Measurements from ENCODE around the gene CYBC1. TPM values are rescaled to one million over a fixed set of nuclear protein-coding genes. Genes with fewer than 3 reads are reported as not detected.

Gene CYBC1
- polyA plus RNA-seq, 3 donors, result 160 to 225 (median 217) TPM

DNA sequence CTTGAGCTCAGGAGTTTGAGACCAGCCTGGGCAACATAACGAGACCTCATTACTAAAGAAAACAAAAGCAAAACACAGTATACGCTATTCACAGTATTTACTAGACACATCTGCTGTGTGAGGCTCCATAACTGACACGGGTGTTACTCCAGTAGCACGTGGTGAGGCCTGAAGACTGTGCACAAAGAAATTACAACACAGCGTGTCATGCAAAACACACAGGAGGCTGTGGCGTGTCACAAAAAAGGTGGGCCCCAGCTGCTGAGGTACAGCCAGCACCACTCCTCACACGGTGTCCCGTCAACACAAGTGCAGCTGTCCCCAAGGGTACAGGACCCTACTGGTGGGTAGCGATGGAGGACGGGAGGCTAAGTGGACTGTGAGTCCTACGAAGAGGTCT lies 2.7 kb downstream of the CYBC1 start:
- H3K36me3 ChIP-seq (replicated peaks in 1 of 2; ENCODE audit: control insufficient read depth in 1 of 2, insufficient read depth in 2 of 2, low read length in 2 of 2), result peaks cover 42 to 47% of the 10 kb centered on the region in 2 donors
- peaks cover 73% of the 10 kb centered on the region for H4K20me1 ChIP-seq (ENCODE audit: insufficient read depth, low read length)
- Mint-ChIP-seq H3K4me3 (no peak overlapping the region), H3K36me3 (peaks cover 23 to 48% of the 10 kb centered on the region in 2 donors), H3K27me3 (ENCODE audit: low read depth in 3 of 3) (peaks cover 0 to 1% (median 0%) of the 10 kb centered on the region in 3 donors), H3K27ac (peak overlapping the region in 4 of 7 donors; percentile 8 to 61 (median 22)), H3K4me1 (peaks cover 24% of the 10 kb centered on the region), H3K9me3 (no peaks in the 10 kb centered on the region)
- peak overlapping the region; percentile 20 to 48 for H3K27ac ChIP-seq (ENCODE audit: low read depth in 1 of 2, low read length in 2 of 2)
- DNase-seq, result no peak
- intact Hi-C loops (cut with micrococcal nuclease), result no loop called here
- no peaks in the 10 kb centered on the region for H3K9me3 ChIP-seq (replicated peaks in 1 of 2; ENCODE audit: control insufficient read depth in 1 of 2, insufficient read depth in 1 of 2, low read length in 2 of 2)
- TF ChIP-seq, protein P1, sequence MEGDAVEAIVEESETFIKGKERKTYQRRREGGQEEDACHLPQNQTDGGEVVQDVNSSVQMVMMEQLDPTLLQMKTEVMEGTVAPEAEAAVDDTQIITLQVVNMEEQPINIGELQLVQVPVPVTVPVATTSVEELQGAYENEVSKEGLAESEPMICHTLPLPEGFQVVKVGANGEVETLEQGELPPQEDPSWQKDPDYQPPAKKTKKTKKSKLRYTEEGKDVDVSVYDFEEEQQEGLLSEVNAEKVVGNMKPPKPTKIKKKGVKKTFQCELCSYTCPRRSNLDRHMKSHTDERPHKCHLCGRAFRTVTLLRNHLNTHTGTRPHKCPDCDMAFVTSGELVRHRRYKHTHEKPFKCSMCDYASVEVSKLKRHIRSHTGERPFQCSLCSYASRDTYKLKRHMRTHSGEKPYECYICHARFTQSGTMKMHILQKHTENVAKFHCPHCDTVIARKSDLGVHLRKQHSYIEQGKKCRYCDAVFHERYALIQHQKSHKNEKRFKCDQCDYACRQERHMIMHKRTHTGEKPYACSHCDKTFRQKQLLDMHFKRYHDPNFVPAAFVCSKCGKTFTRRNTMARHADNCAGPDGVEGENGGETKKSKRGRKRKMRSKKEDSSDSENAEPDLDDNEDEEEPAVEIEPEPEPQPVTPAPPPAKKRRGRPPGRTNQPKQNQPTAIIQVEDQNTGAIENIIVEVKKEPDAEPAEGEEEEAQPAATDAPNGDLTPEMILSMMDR (IDR thresholded peaks at IDR 0.05), result no peak
- peaks cover 28 to 38% of the 10 kb centered on the region in 2 donors for H3K4me1 ChIP-seq (ENCODE audit: control insufficient read depth in 1 of 2, insufficient read depth in 2 of 2, low read length in 2 of 2)
- H3K4me2 ChIP-seq (replicated peaks; ENCODE audit: extremely low read depth, low read length, poor library complexity, severe bottlenecking), result no peak overlapping the region
- WGBS (ENCODE audit: insufficient coverage), result 84% methylated on average over 6 of the region's 11 CpGs
- no peaks in the 10 kb centered on the region for H3K27me3 ChIP-seq (ENCODE audit: control insufficient read depth in 2 of 2, insufficient read depth in 2 of 2, low read length in 2 of 2)
- H2AFZ ChIP-seq (ENCODE audit: insufficient read depth, low read depth, low read length, poor library complexity, severe bottlenecking), result no peak overlapping the region
- H3K79me2 ChIP-seq (ENCODE audit: insufficient read depth, low read length), result peaks cover 66% of the 10 kb centered on the region
- H3K9ac ChIP-seq (ENCODE audit: insufficient read depth, low read length, poor library complexity, severe bottlenecking), result no peak overlapping the region
- H3K4me3 ChIP-seq (replicated peaks in 1 of 3; ENCODE audit: low read depth in 2 of 3, low read length in 3 of 3), result no peak overlapping the region

DNA sequence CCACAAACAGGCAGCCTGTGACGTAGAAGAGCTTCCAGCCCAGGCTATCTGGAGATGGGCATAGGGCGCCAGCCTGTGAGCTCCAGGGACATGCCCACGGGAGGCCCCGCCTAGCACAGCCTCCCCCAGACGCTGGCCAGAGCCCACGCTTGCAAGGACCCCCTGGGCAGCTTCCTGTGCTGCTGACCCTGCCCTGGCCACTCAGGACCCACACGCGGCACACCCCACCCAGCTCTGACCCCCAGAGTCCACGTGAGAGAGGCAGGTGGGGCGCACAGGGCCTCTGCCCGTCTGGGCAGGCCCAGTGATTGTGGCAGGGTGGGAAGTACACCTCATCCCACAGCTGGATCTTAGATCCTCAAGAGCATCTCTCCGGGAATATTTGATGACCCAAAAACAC lies 3.9 kb downstream of the CYBC1 start:
- Histone ChIP-seq H4K20me1 (ENCODE audit: insufficient read depth, low read length) (peaks cover 85% of the 10 kb centered on the region), H3K27ac (ENCODE audit: low read depth in 1 of 2, low read length in 2 of 2) (peak overlapping the region in 1 of 2 donors; percentile 31), H3K9me3 (replicated peaks in 1 of 2; ENCODE audit: control insufficient read depth in 1 of 2, insufficient read depth in 1 of 2, low read length in 2 of 2) (no peaks in the 10 kb centered on the region), H3K4me2 (replicated peaks; ENCODE audit: extremely low read depth, low read length, poor library complexity, severe bottlenecking) (no peak overlapping the region), H3K4me1 (ENCODE audit: control insufficient read depth in 1 of 2, insufficient read depth in 2 of 2, low read length in 2 of 2) (peaks cover 30 to 38% of the 10 kb centered on the region in 2 donors), H3K36me3 (replicated peaks in 1 of 2; ENCODE audit: control insufficient read depth in 1 of 2, insufficient read depth in 2 of 2, low read length in 2 of 2) (peaks cover 54 to 60% of the 10 kb centered on the region in 2 donors), H2AFZ (ENCODE audit: insufficient read depth, low read depth, low read length, poor library complexity, severe bottlenecking) (no peak overlapping the region), H3K4me3 (replicated peaks in 1 of 3; ENCODE audit: low read depth in 2 of 3, low read length in 3 of 3) (no peak overlapping the region), H3K27me3 (ENCODE audit: control insufficient read depth in 2 of 2, insufficient read depth in 2 of 2, low read length in 2 of 2) (no peaks in the 10 kb centered on the region), H3K79me2 (ENCODE audit: insufficient read depth, low read length) (peaks cover 68% of the 10 kb centered on the region), H3K9ac (ENCODE audit: insufficient read depth, low read length, poor library complexity, severe bottlenecking) (no peak overlapping the region)
- H3K27ac Mint-ChIP-seq, result peak overlapping the region in 3 of 7 donors; percentile 18 to 63 (median 37)
- TF ChIP-seq, protein P1 (IDR thresholded peaks at IDR 0.05), result no peak
- WGBS (ENCODE audit: insufficient coverage), result 95% methylated on average over 7 of the region's 12 CpGs
- H3K4me3 Mint-ChIP-seq, result no peak overlapping the region
- DNase-seq, result no peak
- peaks cover 29 to 60% of the 10 kb centered on the region in 2 donors for H3K36me3 Mint-ChIP-seq
- peaks cover 0 to 1% (median 0%) of the 10 kb centered on the region in 3 donors for H3K27me3 Mint-ChIP-seq (ENCODE audit: low read depth in 3 of 3)
- intact Hi-C loops (cut with micrococcal nuclease), result no loop called here
- peaks cover 22% of the 10 kb centered on the region for H3K4me1 Mint-ChIP-seq
- no peaks in the 10 kb centered on the region for H3K9me3 Mint-ChIP-seq
